Testis (tissue), 3 donors: ENCODE results near the gene CDKL4. TPM values are rescaled to one million over a fixed set of nuclear protein-coding genes. Genes with fewer than 3 reads are reported as not detected.
"Not testable (repeated sequence)": the region's sequence is repeated elsewhere in the genome, so short reads cannot be mapped to it uniquely, and the experiment has no call there.

Experiments
- DNase-seq: peaks from one replicate; pipeline ENCODE4 v3.0.0-alpha.2; 2019
- H3K27ac ChIP-seq, 2 donors: fragments of 200-600 bp; sonication (generic); one replicate each; pipeline ENCODE4 v1.5.1; 2019
- H3K27me3 ChIP-seq: fragments of 200-600 bp; sonication (generic); one replicate; pipeline ENCODE4 v1.5.1; 2019
- H3K36me3 ChIP-seq: fragments of 200-600 bp; sonication (generic); one replicate; pipeline ENCODE4 v1.5.1; 2017; ENCODE audit warnings: low read depth; ENCODE audit errors: missing control alignments
- H3K4me1 ChIP-seq: fragments of 200-600 bp; sonication (generic); one replicate; pipeline ENCODE4 v1.5.1; 2019
- H3K4me3 ChIP-seq, 2 donors: fragments of 200-600 bp; sonication (generic); one replicate each; pipeline ENCODE4 v1.5.1; 2017 to 2019
- H3K9me3 ChIP-seq: fragments of 200-600 bp; sonication (generic); one replicate; pipeline ENCODE4 v1.5.1; 2017
- POLR2A ChIP-seq: fragments of 450-650 bp; IDR thresholded peaks from one replicate; pipeline ENCODE4 v1.6.1; 2017; ENCODE audit warnings: antibody characterized with exemption, mild to moderate bottlenecking, moderate library complexity
- WGBS, 2 donors: methylation state at CpG; one replicate each; pipeline ENCODE4 v1.1.5; 2018; 5-methylcytosine and 5-hydroxymethylcytosine counted together
- intact Hi-C: fragments of 100-400 bp; cut with DNase I; formaldehyde crosslinking; loops from one replicate; pipeline ENCODE4 v1.15.1; 2023; ENCODE audit warnings: low total_unique reads
- polyA plus RNA-seq: library from polyadenylated mRNA; stranded (reverse); fragments of 350-450 nt; fragmentation: Illumina TruSeq; extraction: RNeasy Lipid Tissue Mini Kit (QIAGEN cat#74804); gene quantifications from one replicate; pipeline ENCODE4 v1.2.3, GENCODE V29; 2014; ENCODE audit warnings: low read depth, low replicate concordance; ENCODE audit not compliant: insufficient read depth
- total RNA-seq, 2 donors: library from RNA; depleted of rRNA; stranded (reverse); fragments of >200 nt; gene quantifications; one replicate each; pipeline ENCODE4 v1.2.3, GENCODE V29; 2016
- TF ChIP-seq, protein P1 (sequence below), 3 experiments: fragments of 450-650 bp in 2 of 3; fragments of 200-600 bp in 1 of 3; sonication (generic) in 1 of 3; IDR thresholded peaks; one replicate each; pipeline ENCODE4 v1.5.1; 2016 to 2019; ENCODE audit warnings: antibody characterized with exemption in 3 of 3, mild to moderate bottlenecking in 2 of 3, moderate library complexity in 1 of 3

The CDKL4 gene
- total and polyA plus RNA-seq, 3 donors from 2014 or later: 2.3 to 4.2 (median 3.9) TPM

DNA sequence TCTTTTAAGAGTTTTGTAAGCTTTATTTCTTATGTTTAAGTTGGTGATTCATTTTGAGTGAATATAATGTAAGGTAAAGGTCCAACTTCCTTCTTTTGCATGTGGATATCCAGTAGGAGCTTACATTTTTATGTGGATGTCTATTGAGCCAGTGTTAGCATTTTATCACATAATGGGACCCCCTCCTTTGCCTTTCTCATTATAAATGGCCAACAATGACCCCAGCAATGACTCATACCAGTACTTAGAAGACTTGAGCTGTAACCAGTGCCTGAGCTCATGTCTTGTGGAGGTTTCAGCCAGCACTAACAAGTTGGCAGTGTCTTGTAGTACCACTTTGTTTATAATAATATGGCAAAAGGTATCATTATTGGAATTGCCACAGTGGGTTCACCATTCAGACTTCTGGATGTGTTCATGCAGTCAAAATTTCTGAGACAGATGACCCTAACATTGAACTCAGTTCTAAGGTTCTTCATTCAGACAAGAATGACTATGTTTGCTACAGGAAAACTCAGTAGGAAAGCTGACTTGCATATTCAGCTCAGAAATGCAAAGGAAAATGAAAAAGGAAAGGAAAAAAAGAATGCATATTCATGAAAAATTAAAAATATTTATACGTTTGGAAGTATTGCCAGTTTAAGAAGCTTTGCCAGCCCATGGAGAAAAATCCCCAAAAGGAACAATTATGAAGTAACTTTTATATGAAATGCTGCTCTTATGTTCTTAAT is 41.0 kb downstream of the CDKL4 start:
- no peaks in the 10 kb centered on the region for H3K27me3 ChIP-seq
- 90 to 91% methylated on average over 1 of the region's 1 CpG for WGBS, 2 donors

DNA sequence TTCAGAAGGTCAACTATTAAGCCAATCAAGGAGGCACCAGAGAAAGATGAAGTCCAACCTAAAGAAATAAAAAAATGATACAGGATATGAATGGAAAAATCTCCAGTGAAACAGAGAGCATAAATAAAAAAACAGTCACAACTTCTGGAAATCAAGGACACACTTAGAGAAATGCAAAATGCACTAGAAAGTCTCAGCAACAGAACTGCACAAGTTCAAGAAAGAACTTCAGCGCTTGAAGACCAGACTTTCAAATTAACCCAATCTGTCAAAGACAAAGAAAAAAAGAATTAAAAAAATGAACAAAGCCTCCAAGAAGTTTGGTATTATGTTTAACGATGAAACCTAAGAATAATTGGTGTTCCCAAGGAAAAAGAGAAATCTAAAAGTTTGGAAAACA is 46.8 kb downstream of the CDKL4 start:
- H3K36me3 ChIP-seq, H3K9me3 ChIP-seq, H3K4me3 ChIP-seq, intact Hi-C loops, DNase-seq, H3K27me3 ChIP-seq, H3K4me1 ChIP-seq, H3K27ac ChIP-seq: not testable (repeated sequence)
- 97 to 98% methylated on average over 2 of the region's 2 CpGs for WGBS, 2 donors

More for the DNA sequence above, 41.0 kb downstream of the CDKL4 start:
- intact Hi-C loops: no loop called here
- no peak for DNase-seq
- Histone ChIP-seq H3K9me3 (no peaks in the 10 kb centered on the region), H3K4me1 (no peaks in the 10 kb centered on the region), H3K27ac (no peak overlapping the region), H3K36me3 (no peaks in the 10 kb centered on the region), H3K4me3 (no peak overlapping the region)
- TF ChIP-seq POLR2A: no peak
- TF ChIP-seq, protein P1, sequence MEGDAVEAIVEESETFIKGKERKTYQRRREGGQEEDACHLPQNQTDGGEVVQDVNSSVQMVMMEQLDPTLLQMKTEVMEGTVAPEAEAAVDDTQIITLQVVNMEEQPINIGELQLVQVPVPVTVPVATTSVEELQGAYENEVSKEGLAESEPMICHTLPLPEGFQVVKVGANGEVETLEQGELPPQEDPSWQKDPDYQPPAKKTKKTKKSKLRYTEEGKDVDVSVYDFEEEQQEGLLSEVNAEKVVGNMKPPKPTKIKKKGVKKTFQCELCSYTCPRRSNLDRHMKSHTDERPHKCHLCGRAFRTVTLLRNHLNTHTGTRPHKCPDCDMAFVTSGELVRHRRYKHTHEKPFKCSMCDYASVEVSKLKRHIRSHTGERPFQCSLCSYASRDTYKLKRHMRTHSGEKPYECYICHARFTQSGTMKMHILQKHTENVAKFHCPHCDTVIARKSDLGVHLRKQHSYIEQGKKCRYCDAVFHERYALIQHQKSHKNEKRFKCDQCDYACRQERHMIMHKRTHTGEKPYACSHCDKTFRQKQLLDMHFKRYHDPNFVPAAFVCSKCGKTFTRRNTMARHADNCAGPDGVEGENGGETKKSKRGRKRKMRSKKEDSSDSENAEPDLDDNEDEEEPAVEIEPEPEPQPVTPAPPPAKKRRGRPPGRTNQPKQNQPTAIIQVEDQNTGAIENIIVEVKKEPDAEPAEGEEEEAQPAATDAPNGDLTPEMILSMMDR (IDR thresholded peaks at IDR 0.05): no peak

DNA sequence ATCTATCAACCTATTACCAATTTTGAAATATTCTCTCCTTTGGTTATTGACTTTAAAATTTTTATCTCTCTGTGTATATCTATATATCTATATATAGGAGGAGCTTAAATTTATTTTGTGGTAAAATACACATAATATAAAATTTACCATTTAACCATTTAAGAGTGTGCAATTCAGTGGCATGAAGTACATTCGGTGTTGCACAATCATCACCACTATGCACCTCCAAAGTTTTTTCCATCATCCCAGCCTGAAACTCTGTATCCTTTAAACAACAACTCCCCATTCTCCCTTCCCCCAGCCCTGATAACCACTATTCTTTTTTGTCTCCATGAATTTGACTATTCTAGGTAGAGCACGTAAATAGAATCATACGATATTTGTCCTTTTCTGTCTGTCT is 49.1 kb downstream of the CDKL4 start:
- WGBS, 2 donors: 90 to 94% methylated on average over 3 of the region's 3 CpGs
- no peak for TF ChIP-seq POLR2A
- TF ChIP-seq, protein P1 (IDR thresholded peaks at IDR 0.05): no peak
- H3K4me1 ChIP-seq: no peaks in the 10 kb centered on the region
- H3K9me3 ChIP-seq: no peaks in the 10 kb centered on the region
- no peaks in the 10 kb centered on the region for H3K36me3 ChIP-seq
- H3K4me3 ChIP-seq: no peak overlapping the region
- H3K27ac ChIP-seq: no peak overlapping the region
- intact Hi-C loops: no loop called here
- no peaks in the 10 kb centered on the region for H3K27me3 ChIP-seq
- DNase-seq: no peak

DNA sequence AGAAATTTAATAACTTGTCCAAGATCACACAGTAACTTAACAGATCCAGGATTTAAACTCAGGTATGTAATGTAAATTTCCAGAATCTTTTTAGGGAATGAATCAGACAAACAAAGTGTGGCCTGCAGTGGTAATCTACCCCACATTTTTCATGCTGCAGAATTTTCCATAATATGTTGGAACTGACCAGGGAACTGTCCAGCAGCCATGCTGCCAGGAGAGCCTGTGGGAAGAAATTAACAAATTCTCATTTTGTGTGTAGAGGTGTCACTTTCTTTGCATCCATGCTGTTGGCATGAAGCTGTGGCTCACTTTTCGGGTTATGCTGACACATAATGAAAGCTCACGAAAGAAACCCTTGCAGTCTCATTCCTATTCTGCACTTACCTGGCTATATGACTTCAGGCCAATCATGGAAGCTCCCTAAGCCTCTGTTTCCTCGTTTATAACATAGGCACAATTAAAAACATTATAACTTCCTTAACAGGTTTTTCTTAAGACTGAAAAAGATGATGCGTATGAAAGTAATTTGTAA is 54.7 kb downstream of the CDKL4 start:
- intact Hi-C loops: no loop called here
- no peak for DNase-seq
- Histone ChIP-seq H3K9me3 (no peaks in the 10 kb centered on the region), H3K4me3 (no peak overlapping the region), H3K4me1 (no peaks in the 10 kb centered on the region), H3K27ac (no peak overlapping the region), H3K27me3 (no peaks in the 10 kb centered on the region), H3K36me3 (no peaks in the 10 kb centered on the region)
- WGBS, 2 donors: 84 to 90% methylated on average over 4 of the region's 4 CpGs
- no peak for TF ChIP-seq POLR2A
- TF ChIP-seq, protein P1 (IDR thresholded peaks at IDR 0.05): no peak

DNA sequence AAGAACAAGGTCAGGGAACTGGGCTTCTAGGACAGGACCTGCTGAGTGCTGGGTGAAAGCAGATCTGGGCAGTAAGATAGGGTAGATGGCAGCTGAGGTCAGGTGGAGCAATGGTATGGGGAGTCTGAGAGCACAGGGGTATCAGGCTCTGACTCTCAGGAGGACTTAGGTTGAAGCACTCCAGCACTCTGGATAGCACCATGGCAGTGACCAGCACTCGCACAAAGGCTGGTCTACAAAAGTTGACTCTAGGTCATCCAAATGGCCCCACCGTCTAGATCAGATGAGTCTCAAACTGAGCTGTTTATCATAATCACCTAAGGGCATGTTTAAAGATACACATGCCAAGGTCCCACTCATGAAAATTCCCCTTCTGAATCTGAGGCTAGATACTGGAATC is 60.1 kb downstream of the CDKL4 start:
- intact Hi-C loops: no loop called here
- no peaks in the 10 kb centered on the region for H3K27me3 ChIP-seq
- WGBS, 2 donors: 92 to 94% methylated on average over 2 of the region's 2 CpGs
- H3K27ac ChIP-seq: no peak overlapping the region
- H3K4me1 ChIP-seq: no peaks in the 10 kb centered on the region
- H3K4me3 ChIP-seq: no peak overlapping the region
- no peaks in the 10 kb centered on the region for H3K9me3 ChIP-seq
- no peak for DNase-seq
- H3K36me3 ChIP-seq: no peaks in the 10 kb centered on the region
- no peak for TF ChIP-seq POLR2A
- TF ChIP-seq, protein P1 (IDR thresholded peaks at IDR 0.05): no peak
